IMR-90 (cell line): ENCODE measurements around the gene ASIC2. TPM values are rescaled to one million over a fixed set of nuclear protein-coding genes. Genes with fewer than 3 reads are reported as not detected.

Source experiments
- ATAC-seq: fragments of 200-7000 bp; cut with Tn5 transposase; 2 replicates; pipeline ENCODE4 v1.9.1; 2020; ENCODE audit warnings: low read depth, mild to moderate bottlenecking, moderate library complexity
- BruUV-seq: library from RNA; stranded (reverse); fragments of 400-500 nt; replicated peaks from 2 replicates; lab custom pipeline; 2021; lab: Mats Ljungman, UMichigan
- CTCF ChIA-PET: fragments of 300-600 bp; formaldehyde crosslinking; extraction: SDS; loops from one replicate; lab custom pipeline; 2021; ENCODE audit warnings: antibody characterized with exemption; lab: Yijun Ruan, JAX
- POLR2A ChIA-PET: fragments of 300-600 bp; sonication (Branson Sonifier 250); formaldehyde crosslinking; loops from one replicate; lab custom pipeline; 2022; ENCODE audit warnings: antibody characterized with exemption; ENCODE audit not compliant: unreplicated experiment; lab: Charles Lee
- DNase-seq: peaks from one replicate; pipeline ENCODE4 v3.0.0; 2013
- H2AFZ ChIP-seq: replicated peaks from 2 replicates; pipeline ENCODE3; 2013; ENCODE audit warnings: low read length, mild to moderate bottlenecking; ENCODE audit not compliant: poor library complexity
- H2AK5ac ChIP-seq: 2 replicates; pipeline ENCODE4 v1.6.1; 2013; ENCODE audit warnings: low read depth, low read length, inconsistent platforms
- H2AK9ac ChIP-seq: replicated peaks from 2 replicates; pipeline ENCODE3; 2013; ENCODE audit warnings: mild to moderate bottlenecking, low read depth, low read length, moderate library complexity; ENCODE audit not compliant: poor library complexity
- H2BK120ac ChIP-seq: 2 replicates; pipeline ENCODE4 v1.6.1; 2013; ENCODE audit warnings: low read depth, low read length, inconsistent platforms
- H2BK15ac ChIP-seq: 3 replicates; pipeline ENCODE4 v1.6.1; 2013; ENCODE audit warnings: low read depth, low read length, inconsistent platforms
- H2BK20ac ChIP-seq: 2 replicates; pipeline ENCODE4 v1.6.1; 2013; ENCODE audit warnings: low read depth, mild to moderate bottlenecking, inconsistent platforms, low read length, moderate library complexity
- H2BK5ac ChIP-seq: 2 replicates; pipeline ENCODE4 v1.6.1; 2013; ENCODE audit warnings: mild to moderate bottlenecking, low read depth, low read length, inconsistent platforms; ENCODE audit not compliant: poor library complexity, severe bottlenecking
- H3K14ac ChIP-seq: replicated peaks from 2 replicates; pipeline ENCODE4 v1.6.1; 2013; ENCODE audit warnings: low read depth, low read length, inconsistent platforms
- H3K18ac ChIP-seq: 2 replicates; pipeline ENCODE4 v1.6.1; 2013; ENCODE audit warnings: low read depth, low read length, control low read depth
- H3K23ac ChIP-seq: 2 replicates; pipeline ENCODE4 v1.6.1; 2013; ENCODE audit warnings: low read depth, low read length, inconsistent platforms
- H3K27ac ChIP-seq: 2 replicates; pipeline ENCODE4 v1.5.1; 2013; ENCODE audit warnings: mild to moderate bottlenecking, control low read depth, low read length; ENCODE audit not compliant: insufficient read depth
- H3K27me3 ChIP-seq: 2 replicates; pipeline ENCODE4 v1.6.1; 2013; ENCODE audit warnings: low read length; ENCODE audit not compliant: control insufficient read depth, insufficient read depth
- H3K36me3 ChIP-seq: 2 replicates; pipeline ENCODE4 v1.6.1; 2013; ENCODE audit warnings: low read length, mixed read lengths; ENCODE audit not compliant: control insufficient read depth, insufficient read depth
- H3K4ac ChIP-seq: 2 replicates; pipeline ENCODE4 v1.6.1; 2013; ENCODE audit warnings: low read depth, low read length, inconsistent platforms
- H3K4me1 ChIP-seq: 2 replicates; pipeline ENCODE4 v1.6.1; 2013; ENCODE audit warnings: low read length, mixed read lengths; ENCODE audit not compliant: control insufficient read depth, insufficient read depth
- H3K4me2 ChIP-seq: 2 replicates; pipeline ENCODE4 v1.6.1; 2013; ENCODE audit warnings: low read depth, mild to moderate bottlenecking, control low read depth, low read length, moderate library complexity
- H3K4me3 ChIP-seq: 2 replicates; pipeline ENCODE4 v1.5.1; 2013; ENCODE audit warnings: low read depth, mild to moderate bottlenecking, control low read depth, low read length, moderate library complexity; ENCODE audit not compliant: insufficient read depth
- H3K56ac ChIP-seq: 2 replicates; pipeline ENCODE4 v1.6.1; 2013; ENCODE audit warnings: low read length, inconsistent platforms; ENCODE audit not compliant: insufficient read depth; ENCODE audit errors: extremely low read depth
- H3K79me1 ChIP-seq, 2 experiments: 2 replicates each; pipeline ENCODE4 v1.6.1; 2013; ENCODE audit warnings: low read length in 2 of 2, inconsistent platforms in 1 of 2, low read depth in 1 of 2
- H3K9ac ChIP-seq: 2 replicates; pipeline ENCODE4 v1.6.1; 2013; ENCODE audit warnings: low read depth, low read length, control low read depth
- H3K9me1 ChIP-seq: 2 replicates; pipeline ENCODE4 v1.6.1; 2013; ENCODE audit warnings: low read length, inconsistent platforms; ENCODE audit not compliant: insufficient read depth
- H3K9me3 ChIP-seq: 2 replicates; pipeline ENCODE4 v1.6.1; 2013; ENCODE audit warnings: low read length; ENCODE audit not compliant: control insufficient read depth, insufficient read depth
- H4K20me1 ChIP-seq: 2 replicates; pipeline ENCODE4 v1.6.1; 2013; ENCODE audit warnings: low read length, inconsistent platforms; ENCODE audit not compliant: insufficient read depth
- H4K5ac ChIP-seq: 2 replicates; pipeline ENCODE4 v1.6.1; 2013; ENCODE audit warnings: mild to moderate bottlenecking, low read depth, low read length, control low read depth
- H4K8ac ChIP-seq, 2 experiments: 2 replicates each; pipeline ENCODE4 v1.6.1; 2013; ENCODE audit warnings: low read depth in 2 of 2, low read length in 2 of 2, control low read depth in 1 of 2, inconsistent platforms in 1 of 2
- H4K91ac ChIP-seq: 2 replicates; pipeline ENCODE4 v1.6.1; 2013; ENCODE audit warnings: low read depth, low read length, inconsistent platforms; ENCODE audit not compliant: insufficient read depth
- BHLHE40 ChIP-seq: fragments of 150-350 bp; IDR thresholded peaks from 2 replicates; pipeline ENCODE4 v1.6.1; 2016; ENCODE audit warnings: mild to moderate bottlenecking, low read depth, low read length
- CHD1 ChIP-seq: IDR thresholded peaks from 2 replicates; pipeline ENCODE4 v1.6.1; 2012; ENCODE audit warnings: low read depth, low read length, improper control_type of control experiment
- ELK1 ChIP-seq: fragments of 150-350 bp; IDR thresholded peaks from 2 replicates; pipeline ENCODE4 v1.6.1; 2016; ENCODE audit warnings: low read depth, mild to moderate bottlenecking, low read length, moderate library complexity, borderline replicate concordance
- FOS ChIP-seq: fragments of 150-350 bp; IDR thresholded peaks from 2 replicates; pipeline ENCODE4 v1.6.1; 2016; ENCODE audit warnings: low read depth, low read length
- MAFK ChIP-seq: IDR thresholded peaks from 2 replicates; pipeline ENCODE4 v1.6.1; 2012; ENCODE audit warnings: low read depth, low read length, improper control_type of control experiment
- MAZ ChIP-seq: IDR thresholded peaks from 2 replicates; pipeline ENCODE4 v1.6.1; 2012; ENCODE audit warnings: low read depth, mild to moderate bottlenecking, low read length, improper control_type of control experiment, moderate library complexity, borderline replicate concordance
- POLR2A ChIP-seq: IDR thresholded peaks from 2 replicates; pipeline ENCODE4 v1.6.1; 2012; ENCODE audit warnings: mild to moderate bottlenecking, low read depth, low read length
- WGBS, 2 experiments: methylation state at CpG; one replicate each; pipeline versions ENCODE4 v1.1.5 to v1.1.7; 2013; ENCODE audit warnings: missing lambda C conversion rate in 2 of 2; ENCODE audit not compliant: insufficient read length in 1 of 2; ENCODE audit errors: extremely low coverage in 2 of 2; 5-methylcytosine and 5-hydroxymethylcytosine counted together
- dilution Hi-C: fragments of 300-500 bp; cut with HindIII; formaldehyde crosslinking; loops from one replicate; pipeline ENCODE4 v1.14.3; 2018; ENCODE audit warnings: low sequenced_read_pairs; ENCODE audit not compliant: unreplicated experiment
- in situ Hi-C: fragments of 300-500 bp; cut with MboI; formaldehyde crosslinking; loops from 3 replicates; pipeline ENCODE4 v1.14.3; 2019; ENCODE audit warnings: low sequenced_read_pairs, inconsistent platforms, mixed read lengths
- intact Hi-C: fragments of 100-400 bp; cut with micrococcal nuclease; formaldehyde crosslinking; loops from 2 replicates; pipeline ENCODE4 v1.10.0; 2022
- polyA plus RNA-seq, 3 experiments: library from polyadenylated mRNA; depleted of rRNA; stranded (reverse); fragments of >200 nt; gene quantifications; 2 replicates each; pipeline ENCODE4 v1.2.3, GENCODE V29; 2012; ENCODE audit warnings: low replicate concordance in 1 of 3
- total RNA-seq: library from RNA; depleted of rRNA; stranded (reverse); fragments of >200 nt; gene quantifications from 2 replicates; pipeline ENCODE4 v1.2.3, GENCODE V29; 2012
- TF ChIP-seq, protein P1 (sequence below): fragments of 150-350 bp; IDR thresholded peaks from 2 replicates; pipeline ENCODE4 v1.6.1; 2017; ENCODE audit warnings: mild to moderate bottlenecking, antibody characterized with exemption, low read length, low read depth

ASIC2 gene
- total and polyA plus RNA-seq, 2 of the 4 experiments (the other 2 are of a cell fraction), result under 0.01 to 0.15 TPM

- no peak overlapping the region for H3K14ac ChIP-seq
- H3K36me3 ChIP-seq, result no peaks in the 10 kb centered on the region
- ATAC-seq (no peak), DNase-seq (no peak)
- no peak overlapping the region for H3K9ac ChIP-seq
- no TSS peak for BruUV-seq
- intact Hi-C loops, result no loop called here
- no peak overlapping the region for H3K18ac ChIP-seq
- no peak overlapping the region for H2AK9ac ChIP-seq
- no peaks in the 10 kb centered on the region for H4K20me1 ChIP-seq
- H4K8ac ChIP-seq, result no peak overlapping the region
- H2AFZ ChIP-seq, result no peak overlapping the region
- H4K91ac ChIP-seq, result no peak overlapping the region
- in situ Hi-C loops, result no loop called here
- H2AK5ac ChIP-seq, result no peak overlapping the region
- no peaks in the 10 kb centered on the region for H3K9me3 ChIP-seq
- no peak overlapping the region for H3K4ac ChIP-seq
- no peaks in the 10 kb centered on the region for H3K9me1 ChIP-seq
- no peak overlapping the region for H2BK15ac ChIP-seq
- no peak overlapping the region for H3K27ac ChIP-seq
- H3K4me1 ChIP-seq, result no peaks in the 10 kb centered on the region
- no peak overlapping the region for H2BK20ac ChIP-seq
- H3K27me3 ChIP-seq, result peaks cover 2% of the 10 kb centered on the region; the same call in 1 of the 2 replicates
- H3K4me2 ChIP-seq, result no peak overlapping the region
- no peak overlapping the region for H2BK5ac ChIP-seq
- no CpG with 5 or more reads among the region's 4 CpGs for WGBS, 2 experiments
- H2BK120ac ChIP-seq, result no peak overlapping the region
- TF ChIP-seq CHD1 (no peak), MAFK (no peak), FOS (no peak), ELK1 (no peak), BHLHE40 (no peak), MAZ (no peak), POLR2A (no peak)
- TF ChIP-seq, protein P1, sequence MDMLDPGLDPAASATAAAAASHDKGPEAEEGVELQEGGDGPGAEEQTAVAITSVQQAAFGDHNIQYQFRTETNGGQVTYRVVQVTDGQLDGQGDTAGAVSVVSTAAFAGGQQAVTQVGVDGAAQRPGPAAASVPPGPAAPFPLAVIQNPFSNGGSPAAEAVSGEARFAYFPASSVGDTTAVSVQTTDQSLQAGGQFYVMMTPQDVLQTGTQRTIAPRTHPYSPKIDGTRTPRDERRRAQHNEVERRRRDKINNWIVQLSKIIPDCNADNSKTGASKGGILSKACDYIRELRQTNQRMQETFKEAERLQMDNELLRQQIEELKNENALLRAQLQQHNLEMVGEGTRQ, result no peak
- H3K56ac ChIP-seq, result no peak overlapping the region
- H3K23ac ChIP-seq, result no peak overlapping the region
- H3K79me1 ChIP-seq, result no peaks in the 10 kb centered on the region
- H3K4me3 ChIP-seq, result no peak overlapping the region
- dilution Hi-C loops, result no loop called here
- POLR2A ChIA-PET, result no interaction called here
- H4K5ac ChIP-seq, result no peak overlapping the region
- CTCF ChIA-PET, result interaction anchor here (1.4 kb wide), 1 partner anchor 9 kb away, joined by 5 read pairs; no protein-coding TSS in a partner anchor
Measured at GRCh38 chr17:33052856-33053255, 240.2 kb downstream of the ASIC2 start.
